Lung (tissue), 12 donors: ENCODE results near the gene LYST. TPM values are rescaled to one million over a fixed set of nuclear protein-coding genes. Genes with fewer than 3 reads are reported as not detected.
A peak's percentile ranks its signal among the peaks of the same experiment; 100 is the strongest.
"Not testable (repeated sequence)": the region's sequence is repeated elsewhere in the genome, so short reads cannot be mapped to it uniquely, and the experiment has no call there.

Experiments used
- ATAC-seq: fragments of 200-7000 bp; cut with Tn5 transposase; one replicate; pipeline ENCODE4 v1.9.1; 2020; ENCODE audit warnings: moderate number of reproducible peaks; ENCODE audit not compliant: insufficient read depth, low FRiP score
- DNase-seq, 3 donors: peaks; one replicate each; pipeline ENCODE4 v3.0.0-alpha.2; 2013 to 2017
- H3K27ac ChIP-seq, 2 donors: one replicate each; pipeline ENCODE4 v1.5.1; 2013; ENCODE audit warnings: mild to moderate bottlenecking in 2 of 2, moderate library complexity in 2 of 2, control low read depth in 1 of 2, inconsistent platforms in 1 of 2, low read depth in 1 of 2, low read length in 1 of 2
- H3K27me3 ChIP-seq, 3 donors: one replicate each; pipeline ENCODE4 v1.5.1; 2013; ENCODE audit warnings: low read length in 2 of 3; ENCODE audit not compliant: control insufficient read depth in 3 of 3, insufficient read depth in 3 of 3
- H3K36me3 ChIP-seq, 4 donors: one replicate each; pipeline ENCODE4 v1.5.1; 2013; ENCODE audit warnings: low read length in 4 of 4, mild to moderate bottlenecking in 1 of 4, moderate library complexity in 1 of 4; ENCODE audit not compliant: control insufficient read depth in 4 of 4, insufficient read depth in 4 of 4
- H3K4me1 ChIP-seq, 5 donors: one replicate each; pipeline ENCODE4 v1.5.1; 2013; ENCODE audit warnings: low read length in 5 of 5, mild to moderate bottlenecking in 2 of 5, moderate library complexity in 1 of 5; ENCODE audit not compliant: control insufficient read depth in 5 of 5, insufficient read depth in 5 of 5
- H3K4me3 ChIP-seq: one replicate; pipeline ENCODE4 v1.5.1; 2013; ENCODE audit warnings: mild to moderate bottlenecking, control low read depth, moderate library complexity
- H3K9ac ChIP-seq, 2 donors: one replicate each; pipeline ENCODE4 v1.5.1; 2013; ENCODE audit warnings: low read length in 2 of 2, control low read depth in 1 of 2; ENCODE audit not compliant: insufficient read depth in 1 of 2
- H3K9me3 ChIP-seq, 4 donors: one replicate each; pipeline ENCODE4 v1.5.1; 2013; ENCODE audit warnings: low read length in 3 of 4, mild to moderate bottlenecking in 1 of 4, moderate library complexity in 1 of 4; ENCODE audit not compliant: control insufficient read depth in 4 of 4, insufficient read depth in 3 of 4
- WGBS, 2 donors: extraction: QIAGEN DNeasy Blood & Tissue Kit; methylation state at CpG; one replicate each; pipeline ENCODE4 v1.1.7; 2013; 5-methylcytosine and 5-hydroxymethylcytosine counted together
- polyA plus RNA-seq, 2 donors: library from polyadenylated mRNA; stranded (reverse); fragments of 200-250 nt; gene quantifications; one replicate each; pipeline ENCODE4 v1.2.1, GENCODE V29; 2013
- total RNA-seq, 2 donors: library from RNA; depleted of rRNA in 1 of 2; stranded (reverse); fragments of >200 nt in 1 of 2; gene quantifications; one replicate each; pipeline ENCODE4 v1.2.1, GENCODE V29; 2014 to 2021
- TF ChIP-seq, protein P1 (sequence below): IDR thresholded peaks from 2 replicates; pipeline ENCODE4 v1.5.1; 2012; ENCODE audit warnings: mild to moderate bottlenecking; ENCODE audit errors: control extremely low read depth, extremely low read depth
- donor health status: control.
- donor health status: control.
- donor health status: Bipolar disorder and iron deficiency.
- donor health status: healthy.
- donor health status: DM: yes; HTN: yes; CAD: no.

The LYST gene
- total and polyA plus RNA-seq, 4 donors = 9.8 to 82.7 (median 31.7) TPM

DNA sequence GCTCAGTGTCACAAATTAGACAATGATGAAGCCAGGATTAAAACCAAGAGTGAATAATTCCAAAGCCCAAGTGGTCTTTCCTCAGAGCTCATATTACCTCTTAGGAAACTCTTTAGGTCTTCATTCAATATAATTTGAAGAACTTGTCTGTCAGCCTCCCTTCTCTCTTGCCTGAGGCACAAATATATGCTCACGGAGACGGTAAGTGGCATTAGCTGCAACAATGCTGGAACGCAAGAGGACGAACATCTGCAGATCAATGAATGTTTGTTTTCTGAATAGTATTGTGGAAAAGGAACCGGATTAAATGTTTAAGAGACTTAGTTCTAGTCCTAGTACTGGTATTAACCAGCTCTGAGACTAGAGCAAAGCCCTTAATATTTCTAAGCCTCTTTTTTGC lies 39.7 kb upstream of the LYST start:
- Histone ChIP-seq H3K36me3 (no peaks in the 10 kb centered on the region), H3K9me3 (no peaks in the 10 kb centered on the region), H3K9ac (no peak overlapping the region), H3K4me3 (no peak overlapping the region), H3K27ac (no peak overlapping the region), H3K27me3 (no peaks in the 10 kb centered on the region), H3K4me1 (peaks cover 0 to 3% (median 0%) of the 10 kb centered on the region in 5 donors)
- DNase-seq = no peak
- WGBS, 2 donors = 88 to 96% methylated on average over 5 of the region's 5 CpGs
- TF ChIP-seq, protein P1, sequence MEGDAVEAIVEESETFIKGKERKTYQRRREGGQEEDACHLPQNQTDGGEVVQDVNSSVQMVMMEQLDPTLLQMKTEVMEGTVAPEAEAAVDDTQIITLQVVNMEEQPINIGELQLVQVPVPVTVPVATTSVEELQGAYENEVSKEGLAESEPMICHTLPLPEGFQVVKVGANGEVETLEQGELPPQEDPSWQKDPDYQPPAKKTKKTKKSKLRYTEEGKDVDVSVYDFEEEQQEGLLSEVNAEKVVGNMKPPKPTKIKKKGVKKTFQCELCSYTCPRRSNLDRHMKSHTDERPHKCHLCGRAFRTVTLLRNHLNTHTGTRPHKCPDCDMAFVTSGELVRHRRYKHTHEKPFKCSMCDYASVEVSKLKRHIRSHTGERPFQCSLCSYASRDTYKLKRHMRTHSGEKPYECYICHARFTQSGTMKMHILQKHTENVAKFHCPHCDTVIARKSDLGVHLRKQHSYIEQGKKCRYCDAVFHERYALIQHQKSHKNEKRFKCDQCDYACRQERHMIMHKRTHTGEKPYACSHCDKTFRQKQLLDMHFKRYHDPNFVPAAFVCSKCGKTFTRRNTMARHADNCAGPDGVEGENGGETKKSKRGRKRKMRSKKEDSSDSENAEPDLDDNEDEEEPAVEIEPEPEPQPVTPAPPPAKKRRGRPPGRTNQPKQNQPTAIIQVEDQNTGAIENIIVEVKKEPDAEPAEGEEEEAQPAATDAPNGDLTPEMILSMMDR = no peak
- ATAC-seq = no peak

DNA sequence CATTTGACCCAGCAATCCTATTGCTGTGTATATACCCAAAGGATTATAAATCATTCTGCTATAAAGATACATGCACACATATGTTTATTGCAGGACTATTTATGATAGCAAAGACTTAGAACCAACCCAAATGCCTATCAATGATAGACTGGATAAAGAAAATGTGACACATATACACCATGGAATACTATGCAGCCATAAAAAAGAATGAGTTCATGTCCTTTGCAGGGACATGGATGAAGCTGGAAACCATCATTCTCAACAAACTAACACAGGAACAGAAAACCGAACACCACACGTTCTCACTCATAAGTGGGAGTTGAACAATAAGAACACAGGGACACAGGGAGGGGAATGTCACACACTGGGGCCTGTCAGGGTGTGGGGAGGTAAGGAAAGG lies 37.1 kb upstream of the LYST start:
- H3K4me1 ChIP-seq, H3K4me3 ChIP-seq, H3K9ac ChIP-seq, ATAC-seq, H3K36me3 ChIP-seq, H3K27ac ChIP-seq, DNase-seq, H3K27me3 ChIP-seq, H3K9me3 ChIP-seq: not testable (repeated sequence)
- 92 to 94% methylated on average over 2 of the region's 2 CpGs for WGBS, 2 donors

DNA sequence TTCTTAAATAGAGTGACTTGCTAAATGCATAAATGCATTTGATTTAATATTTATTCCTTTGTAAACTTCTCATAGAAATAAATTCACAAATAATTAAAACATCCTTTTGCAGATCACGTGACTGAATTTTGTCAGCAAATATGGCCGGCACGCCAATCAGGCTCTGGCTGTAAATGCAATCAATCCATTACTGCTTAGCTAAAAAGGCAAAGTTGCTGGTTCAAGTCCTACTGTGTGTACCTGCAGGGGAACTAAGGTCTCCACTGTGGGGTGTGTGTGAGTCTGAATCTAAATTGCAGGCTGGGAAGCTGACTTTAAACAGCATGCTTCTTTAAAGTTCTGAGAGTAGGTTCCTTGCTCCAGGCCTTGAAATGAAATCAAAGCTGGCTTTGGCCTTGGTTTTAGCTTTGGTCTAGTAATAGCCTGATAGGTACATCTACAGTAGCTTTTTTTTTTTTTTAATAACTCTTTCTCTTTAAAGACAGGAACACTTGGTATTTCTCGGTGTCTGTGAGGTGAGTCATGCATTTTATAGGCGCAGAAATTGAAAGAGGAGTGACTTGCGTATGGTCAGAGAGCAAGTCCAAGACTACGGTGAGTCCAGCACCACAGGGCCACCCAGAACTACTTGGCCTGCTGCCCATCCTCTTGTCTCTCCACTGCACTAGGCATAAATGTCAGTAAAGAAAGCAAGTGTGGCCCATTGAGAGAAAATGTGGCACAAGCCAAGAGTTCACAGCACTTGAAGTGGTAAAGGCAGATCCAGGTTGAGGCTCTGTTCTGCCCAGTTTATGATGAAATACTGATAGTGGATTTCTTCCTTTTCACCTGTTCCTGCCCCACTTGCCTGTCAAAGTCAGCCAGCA lies 36.2 kb upstream of the LYST start:
- DNase-seq (no peak), ATAC-seq (peak; percentile 79)
- H3K4me1 ChIP-seq = peaks cover 0 to 3% (median 0%) of the 10 kb centered on the region in 5 donors
- H3K9ac ChIP-seq = no peak overlapping the region
- H3K9me3 ChIP-seq = no peaks in the 10 kb centered on the region
- WGBS, 2 donors = 64 to 72% methylated on average over 7 of the region's 7 CpGs
- TF ChIP-seq, protein P1 = no peak
- no peaks in the 10 kb centered on the region for H3K27me3 ChIP-seq
- no peak overlapping the region for H3K4me3 ChIP-seq
- no peaks in the 10 kb centered on the region for H3K36me3 ChIP-seq
- H3K27ac ChIP-seq = peak overlapping the region in 1 of 2 donors; percentile 73

DNA sequence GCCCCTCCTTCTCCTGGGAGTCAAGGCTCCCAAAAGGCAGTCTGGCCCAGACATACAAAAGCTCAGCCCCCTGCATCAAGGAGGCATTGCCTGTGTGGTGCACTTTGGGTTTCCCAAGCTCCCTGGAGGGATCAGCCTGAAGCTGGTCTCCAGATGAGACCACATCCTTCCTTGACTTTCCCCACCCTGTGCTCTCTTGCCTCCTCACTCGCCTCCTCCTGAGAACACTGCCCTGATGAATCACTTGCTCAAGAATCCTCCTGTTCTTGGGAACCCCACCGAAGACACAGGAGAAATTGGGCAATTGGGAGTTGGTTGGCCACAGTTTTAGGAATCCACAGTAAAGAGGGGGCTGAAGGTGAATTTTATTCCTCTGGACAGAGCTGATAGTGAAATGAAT lies 34.8 kb upstream of the LYST start:
- H3K4me1 ChIP-seq = peaks cover 0 to 3% (median 0%) of the 10 kb centered on the region in 5 donors
- DNase-seq = no peak
- H3K9ac ChIP-seq = no peak overlapping the region
- no peaks in the 10 kb centered on the region for H3K9me3 ChIP-seq
- no peaks in the 10 kb centered on the region for H3K36me3 ChIP-seq
- ATAC-seq = no peak
- H3K4me3 ChIP-seq = no peak overlapping the region
- TF ChIP-seq, protein P1 = no peak
- whole genome bisulfite sequencing, 2 donors = 38 to 68% methylated on average over 2 of the region's 2 CpGs
- no peaks in the 10 kb centered on the region for H3K27me3 ChIP-seq
- H3K27ac ChIP-seq = no peak overlapping the region
